HK-2 (cell line): ENCODE results near the gene KCNJ6.

ENCODE experiments used
- DNase-seq: peaks from one replicate; pipeline ENCODE4 v3.0.0-alpha.2; 2018; ENCODE audit not compliant: unreplicated experiment

The KCNJ6 gene

DNA sequence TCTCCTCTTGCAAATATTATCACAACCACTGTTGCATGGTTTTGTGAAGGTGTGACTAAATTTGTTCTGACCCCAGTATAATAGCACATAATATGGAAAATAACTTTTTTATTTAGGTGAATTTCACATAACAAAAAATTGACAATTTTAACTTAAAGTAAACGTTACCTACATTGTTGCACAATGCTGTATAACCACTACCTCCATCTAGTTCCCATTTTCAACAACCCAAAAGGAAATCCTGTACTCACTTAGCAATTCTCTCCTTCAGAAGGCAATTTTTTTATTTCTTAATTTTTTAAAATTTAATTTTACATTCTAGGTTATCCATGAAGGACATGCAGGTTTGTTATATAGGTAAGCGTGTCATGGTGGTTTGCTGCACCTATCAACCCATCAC, 95.2 kb downstream of the KCNJ6 start:
- DNase-seq: no peak

DNA sequence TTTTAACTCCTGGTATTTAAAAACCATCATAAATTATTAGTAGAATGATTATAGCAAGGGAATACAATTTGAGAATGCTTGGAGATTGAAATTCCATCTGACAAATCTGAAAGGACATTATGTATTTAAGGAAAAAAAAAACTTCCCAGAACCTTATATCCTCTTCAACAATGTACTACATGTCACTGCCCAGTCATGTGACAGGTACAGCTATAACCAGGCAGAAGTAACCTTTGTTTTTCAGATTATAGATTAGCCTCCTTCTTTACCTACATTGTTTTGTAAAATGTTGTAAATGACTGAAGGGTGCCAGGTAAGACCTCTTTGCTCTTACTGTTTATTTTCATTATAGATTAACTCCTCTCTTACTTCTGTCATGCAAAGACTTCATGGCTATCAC, 96.9 kb downstream of the KCNJ6 start:
- no peak for DNase-seq

GRCh38 chr21:37817242-37817641, 99.0 kb downstream of the KCNJ6 start:
- DNase-seq: no peak

DNA sequence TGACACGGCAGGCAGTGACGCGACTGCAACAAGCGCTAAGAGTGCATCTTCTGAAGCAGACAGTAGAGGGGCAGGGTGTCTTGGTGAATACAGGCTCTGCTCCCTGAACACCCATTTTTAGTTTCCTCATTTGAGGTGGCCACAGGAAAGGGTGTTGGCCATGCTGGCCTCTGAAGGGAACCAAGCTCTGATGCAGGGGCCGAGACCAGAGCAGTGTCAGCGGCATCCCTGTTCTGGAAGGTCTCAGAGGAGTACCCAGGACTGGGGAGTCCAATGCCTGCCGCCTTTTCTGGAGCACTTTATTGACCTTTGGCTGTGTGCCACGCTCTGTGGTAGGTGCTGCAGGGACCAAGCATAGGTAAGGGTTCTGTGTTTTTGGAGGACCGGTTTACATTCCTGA, 100.4 kb downstream of the KCNJ6 start:
- no peak for DNase-seq

DNA sequence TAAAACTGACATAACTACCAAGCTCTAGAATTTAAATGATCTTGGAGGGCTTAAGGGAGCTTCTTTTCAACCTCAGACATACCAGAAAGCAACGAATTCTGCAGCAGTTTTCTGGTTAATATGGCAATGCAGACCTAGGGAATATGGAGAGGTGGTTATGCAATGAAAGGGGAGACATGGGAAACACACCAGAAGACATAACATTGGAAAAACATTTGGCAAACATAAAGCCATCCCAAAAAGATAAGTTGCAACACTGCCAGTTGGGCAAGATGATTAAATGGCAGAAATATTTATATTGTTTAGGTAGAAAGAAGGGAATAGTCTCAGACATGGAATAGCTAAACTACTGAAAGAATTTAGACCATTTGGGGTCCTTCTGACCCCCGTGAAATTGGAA, 104.5 kb downstream of the KCNJ6 start:
- no peak for DNase-seq

DNA sequence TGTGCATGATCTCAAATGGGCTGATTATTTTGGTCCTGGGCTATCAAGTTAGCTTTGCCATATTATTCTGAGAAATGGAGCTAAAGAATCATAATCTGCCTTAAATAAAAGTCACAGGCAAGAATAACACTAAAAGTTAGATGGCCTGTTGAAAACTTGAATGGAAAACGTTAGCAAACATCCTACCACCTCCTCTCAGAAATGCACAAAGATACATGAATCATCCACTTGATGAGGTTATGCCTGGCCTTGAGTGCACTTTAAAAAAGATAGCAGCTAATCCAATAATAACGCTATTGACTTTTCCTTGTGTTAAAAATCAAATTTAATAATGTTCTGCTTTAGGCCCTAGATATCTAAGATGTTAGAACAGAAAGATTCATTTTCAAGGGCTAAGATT, 108.0 kb downstream of the KCNJ6 start:
- DNase-seq: no peak

GRCh38 chr21:37805266-37805665, 111.0 kb downstream of the KCNJ6 start:
- DNase-seq: no peak

GRCh38 chr21:37804001-37804400, 112.3 kb downstream of the KCNJ6 start:
- DNase-seq: no peak

DNA sequence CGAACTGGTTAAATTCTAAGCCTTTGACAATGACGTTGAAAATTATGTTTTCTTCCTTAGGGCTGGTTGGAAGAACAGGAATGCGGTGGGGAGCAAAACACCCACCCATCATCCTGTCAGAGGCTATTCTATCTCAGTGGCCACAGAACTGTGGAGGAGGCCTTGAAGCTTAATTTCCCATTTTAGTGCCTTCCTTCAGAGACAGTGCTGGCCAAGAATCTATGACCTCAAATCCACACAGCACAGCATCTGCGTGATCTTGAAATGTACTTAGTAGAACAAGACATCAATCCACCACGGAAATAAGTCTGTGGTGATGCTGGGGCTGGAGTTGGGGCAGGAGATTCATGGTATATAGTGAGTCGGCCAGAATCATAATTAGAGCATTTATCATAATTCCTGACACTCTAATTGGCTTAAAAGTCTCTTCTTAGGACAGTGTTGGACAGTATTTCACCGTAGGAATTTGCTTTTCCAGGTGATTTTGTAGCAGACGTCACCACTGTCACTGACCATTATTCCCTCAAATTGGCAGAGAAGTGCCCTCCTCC, 113.1 kb downstream of the KCNJ6 start:
- no peak for DNase-seq

DNA sequence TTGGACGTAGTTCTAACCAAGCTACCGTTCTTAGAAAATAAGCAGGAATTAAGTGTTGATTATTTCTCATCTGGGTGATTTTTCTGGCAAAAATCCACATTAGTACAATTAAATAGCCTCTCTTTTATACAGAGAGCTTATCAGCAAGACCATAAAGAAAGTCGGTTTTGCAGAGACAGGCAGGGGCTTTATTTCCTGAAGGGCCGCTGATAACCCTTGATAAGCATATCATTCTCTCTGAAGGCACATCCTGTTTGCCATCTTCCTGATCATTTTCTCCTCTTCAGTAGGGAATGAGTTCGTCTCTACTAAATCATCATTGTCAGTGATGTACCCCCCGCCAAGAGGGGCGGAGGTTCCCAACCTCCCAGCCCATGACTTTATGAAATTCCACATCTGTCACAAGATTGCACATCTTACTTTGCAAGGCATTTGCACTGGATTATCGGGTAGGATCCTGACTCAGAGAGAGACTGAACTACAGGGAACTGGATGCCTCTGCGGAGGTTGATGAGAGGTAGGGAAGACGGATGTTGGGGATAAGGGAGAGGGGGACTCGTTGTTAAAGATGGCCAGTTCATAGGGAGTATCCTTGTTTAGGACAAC, 115.7 kb downstream of the KCNJ6 start:
- no peak for DNase-seq

- DNase-seq: no peak
Observed at GRCh38 chr21:37800057-37800455, 116.2 kb downstream of the KCNJ6 start.

GRCh38 chr21:37799211-37800056, 116.8 kb downstream of the KCNJ6 start:
- DNase-seq: no peak

- no peak for DNase-seq
Observed at GRCh38 chr21:37797403-37797802, 118.9 kb downstream of the KCNJ6 start.

DNA sequence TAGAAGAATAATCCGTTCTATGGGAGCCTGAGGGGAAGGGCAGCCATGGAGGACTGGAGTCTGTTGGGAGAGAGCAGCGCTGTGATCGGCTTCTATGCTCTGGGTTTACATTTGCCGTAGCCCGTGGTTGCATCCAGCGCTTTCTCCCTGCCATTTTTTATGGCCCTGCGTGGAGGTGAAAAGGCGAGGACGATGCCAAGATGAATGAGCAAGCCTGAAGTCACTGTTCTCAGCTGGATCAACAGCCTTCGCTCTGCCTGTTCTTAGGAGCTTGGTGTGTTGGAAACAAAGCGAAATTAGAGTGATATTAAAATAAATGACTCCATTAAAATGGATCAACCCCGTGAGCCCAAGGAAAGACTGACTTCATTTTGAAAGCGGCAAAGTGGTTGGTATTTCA, 120.2 kb downstream of the KCNJ6 start:
- DNase-seq: no peak

GRCh38 chr21:37793660-37794059, 122.6 kb downstream of the KCNJ6 start:
- no peak for DNase-seq

DNA sequence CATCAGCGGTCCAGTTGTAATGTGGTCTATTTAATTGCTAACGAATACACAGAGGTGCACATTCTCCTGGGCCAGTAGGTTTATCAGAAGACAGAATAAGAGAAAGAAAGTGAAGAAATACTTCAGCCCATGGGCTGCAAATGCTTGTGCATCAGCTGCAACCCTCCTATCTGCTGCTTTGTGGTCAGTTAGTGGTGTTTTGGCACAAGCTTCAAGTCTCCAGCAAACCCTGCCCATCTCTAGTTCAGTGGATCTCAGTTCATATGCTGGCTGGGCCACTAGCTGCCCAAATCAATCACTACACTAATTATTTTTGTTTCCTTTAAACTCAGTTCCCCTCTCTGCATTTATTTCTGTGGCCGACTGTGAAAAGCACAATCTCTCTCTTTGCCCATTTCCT, 124.2 kb downstream of the KCNJ6 start:
- no peak for DNase-seq

DNA sequence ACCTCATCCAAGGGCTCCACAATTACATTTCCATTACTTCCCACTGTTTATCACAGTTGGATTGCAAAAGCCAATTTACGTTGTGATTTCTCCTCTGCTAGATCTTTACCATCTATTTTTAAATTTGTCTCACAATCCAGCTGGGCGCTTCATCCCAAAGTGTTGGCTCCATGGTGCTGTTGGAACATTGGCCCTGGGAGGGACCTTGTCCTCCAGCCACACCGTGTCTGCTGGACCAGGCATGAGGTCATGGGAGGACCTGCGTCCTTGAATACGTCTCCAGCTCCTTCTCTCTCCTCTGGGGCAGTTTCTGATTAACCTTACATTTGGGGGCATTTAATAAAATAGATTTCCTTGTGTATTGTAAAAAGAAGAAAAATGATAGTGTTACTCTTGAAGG, 125.4 kb downstream of the KCNJ6 start:
- DNase-seq: no peak

- no peak for DNase-seq
Observed at GRCh38 chr21:37788503-37788902, 127.8 kb downstream of the KCNJ6 start.

DNA sequence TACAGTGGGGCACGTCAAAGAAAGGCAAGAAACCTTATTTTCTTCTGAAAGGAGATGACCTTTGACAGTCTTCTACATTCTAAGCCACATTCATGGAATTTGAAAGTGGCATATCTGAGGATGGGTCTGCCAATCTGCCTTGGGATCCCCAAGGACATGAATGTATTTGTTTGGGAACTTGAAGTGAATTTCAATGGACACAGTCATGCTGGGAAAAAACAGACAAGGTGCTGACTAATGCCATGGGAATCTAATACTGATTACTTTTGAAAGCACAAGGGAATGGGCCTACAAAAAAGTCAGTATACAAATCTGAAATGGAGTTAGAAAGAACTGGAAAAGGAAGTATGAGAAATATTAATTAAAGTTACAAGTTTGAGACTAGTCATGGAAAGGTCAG, 128.8 kb downstream of the KCNJ6 start:
- DNase-seq: no peak

DNA sequence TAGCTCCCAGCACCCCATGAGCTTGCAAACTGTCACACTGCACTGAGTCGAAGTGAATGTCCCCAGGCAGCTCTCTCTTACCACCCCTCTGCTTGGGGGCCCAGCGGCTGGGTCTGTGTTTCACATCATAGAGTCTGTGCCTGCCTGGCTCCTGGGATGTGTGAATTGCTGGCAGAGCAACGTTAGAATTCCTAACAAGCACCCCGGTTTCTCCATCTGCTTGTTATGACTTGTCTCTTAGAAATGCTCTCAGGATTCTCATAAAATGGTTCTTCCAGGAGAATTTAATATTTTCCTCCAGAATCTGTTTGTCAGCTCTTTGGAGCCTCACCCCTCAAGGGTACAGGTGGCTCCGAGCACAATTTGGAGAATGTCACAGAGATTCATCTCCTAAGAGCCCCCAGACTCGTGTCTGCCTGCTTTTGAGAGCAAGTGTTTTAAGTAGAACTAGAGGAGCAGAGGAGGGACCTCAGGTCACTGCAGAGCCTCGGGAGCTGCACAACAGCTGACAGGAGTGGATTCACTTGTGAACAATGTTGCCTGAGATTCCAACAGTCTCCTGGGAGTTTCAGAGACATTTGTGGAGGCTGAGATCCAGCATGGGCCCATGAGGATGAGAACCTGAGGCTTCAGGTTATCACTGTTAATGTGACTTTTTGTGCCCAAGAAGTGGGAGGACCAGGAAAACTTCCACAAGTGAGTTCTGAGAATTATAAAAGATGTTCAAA, 131.5 kb downstream of the KCNJ6 start:
- no peak for DNase-seq

GRCh38 chr21:37783016-37783415, 133.2 kb downstream of the KCNJ6 start:
- DNase-seq: no peak
